ENCODE measurements around the gene KIF25.

- no peak for TF ChIP-seq CTCF (IDR thresholded peaks at IDR 0.05)
- TF ChIP-seq POLR2A (IDR thresholded peaks at IDR 0.05): no peak
- no peak for TF ChIP-seq POLR2AphosphoS5 (IDR thresholded peaks at IDR 0.05)
These were observed 29.5 kb downstream of the KIF25 start for GRCh38 chr6:168026925-168027324.

Measured in breast epithelium (tissue), 3 donors.